ENCODE results near the gene LCE3D.
"Not testable (repeated sequence)": the region's sequence is repeated elsewhere in the genome, so short reads cannot be mapped to it uniquely, and the experiment has no call there.

The LCE3D gene

GRCh38 chr1:152580433-152580832 lies at the start of gene LCE3D:
TSS of gene LCE3D (minus strand) at chr1:152580516. CDS start at chr1:152579936, 580 bp downstream.
- no peak for DNase-seq

- no peak for DNase-seq
Measured at GRCh38 chr1:152626744-152627143, 46.4 kb upstream of the LCE3D start.

- DNase-seq: no peak
Measured at GRCh38 chr1:152623203-152623844, 43.0 kb upstream of the LCE3D start.

GRCh38 chr1:152622803-152623202 lies 42.5 kb upstream of the LCE3D start, which contains the start of gene LCE3A:
TSS of gene LCE3A (minus strand) at chr1:152623103. CDS start at chr1:152623103, 0 bp downstream.
- DNase-seq: no peak

- no peak for DNase-seq
Measured at GRCh38 chr1:152621993-152622392, 41.7 kb upstream of the LCE3D start.

GRCh38 chr1:152613511-152613910 lies 33.2 kb upstream of the LCE3D start, which contains the start of gene LCE3B:
TSS of gene LCE3B (plus strand) at chr1:152613811. CDS start at chr1:152613811, 0 bp downstream.
- no peak for DNase-seq

GRCh38 chr1:152599934-152600333 lies 19.6 kb upstream of the LCE3D start, which contains the start of gene LCE3C:
TSS of gene LCE3C (plus strand) at chr1:152600234. CDS start at chr1:152600732, 498 bp downstream.
- DNase-seq: no peak

GRCh38 chr1:152596986-152597385 lies 16.7 kb upstream of the LCE3D start:
- DNase-seq: no peak

GRCh38 chr1:152585586-152585985 lies 5.3 kb upstream of the LCE3D start:
- DNase-seq: no peak

GRCh38 chr1:152582647-152583046 lies 2.3 kb upstream of the LCE3D start:
- DNase-seq: no peak

GRCh38 chr1:152579526-152579925 lies 790 bp downstream of the LCE3D start:
- not testable (repeated sequence) for DNase-seq

GRCh38 chr1:152577168-152577567 lies 3.1 kb downstream of the LCE3D start:
- DNase-seq: no peak

- no peak for DNase-seq
Measured at GRCh38 chr1:152566681-152567080, 13.6 kb downstream of the LCE3D start, which contains the start of gene LCE3E. TSS of gene LCE3E (minus strand) at chr1:152566780. CDS start at chr1:152566208, 572 bp downstream.

GRCh38 chr1:152565535-152566215 lies 14.6 kb downstream of the LCE3D start:
- DNase-seq: no peak

- DNase-seq: no peak
Measured at GRCh38 chr1:152565115-152565514, 15.2 kb downstream of the LCE3D start.

- not testable (repeated sequence) for DNase-seq
Measured at GRCh38 chr1:152548358-152548757, 32.0 kb downstream of the LCE3D start.

GRCh38 chr1:152546704-152547103 lies 33.6 kb downstream of the LCE3D start:
- no peak for DNase-seq

GRCh38 chr1:152543820-152544219 lies 36.5 kb downstream of the LCE3D start:
- DNase-seq: no peak

GRCh38 chr1:152539901-152540300 lies 40.4 kb downstream of the LCE3D start:
- no peak for DNase-seq

GRCh38 chr1:152537496-152537895 lies 42.8 kb downstream of the LCE3D start:
- DNase-seq: no peak

GRCh38 chr1:152535774-152536173 lies 44.5 kb downstream of the LCE3D start:
- no peak for DNase-seq

GRCh38 chr1:152533327-152533938 lies 46.9 kb downstream of the LCE3D start:
- DNase-seq: peak; percentile 58

All from SHP77 treated with DMSO at 0.1 percent for 48 hours (cell line).